HEK293 (cell line): ENCODE data around the gene TRIM28.
A peak's percentile ranks its signal among the peaks of the same experiment; 100 is the strongest.

ENCODE experiments used
- CTCF ChIA-PET: fragments of 350-600 bp; formaldehyde crosslinking; extraction: SDS; loops from one replicate; lab custom pipeline; 2021; ENCODE audit warnings: antibody characterized with exemption; lab: Yijun Ruan, JAX
- POLR2A ChIA-PET: fragments of 300-600 bp; formaldehyde crosslinking; extraction: SDS; loops from one replicate; lab custom pipeline; 2020; ENCODE audit warnings: antibody characterized with exemption, inconsistent platforms; lab: Yijun Ruan, JAX
- H3K27ac ChIP-seq: fragments of 200-500 bp; sonication (Bioruptor generic); 2 replicates; pipeline ENCODE4 v1.5.1; 2014; ENCODE audit warnings: low read depth, low read length, control low read depth, inconsistent platforms; ENCODE audit errors: extremely low read depth
- H3K36me3 ChIP-seq, 2 experiments: fragments of 200-500 bp in 1 of 2; sonication (Bioruptor generic) in 1 of 2; 1 replicate in 1 of 2; 2 replicates in 1 of 2; pipeline ENCODE4 v1.5.1; 2014 to 2017; ENCODE audit warnings: inconsistent platforms in 2 of 2, low read length in 2 of 2; ENCODE audit not compliant: control insufficient read depth in 2 of 2, insufficient read depth in 1 of 2
- H3K4me1 ChIP-seq: fragments of 200-500 bp; sonication (Bioruptor generic); 2 replicates; pipeline ENCODE4 v1.5.1; 2014; ENCODE audit warnings: mild to moderate bottlenecking, low read length, inconsistent platforms; ENCODE audit not compliant: control insufficient read depth, insufficient read depth
- H3K4me3 ChIP-seq: 2 replicates; pipeline ENCODE4 v1.5.1; 2011; ENCODE audit warnings: low read depth, mild to moderate bottlenecking, control low read depth, low read length, moderate library complexity
- H3K9me3 ChIP-seq: fragments of 200-500 bp; sonication (Bioruptor generic); 2 replicates; pipeline ENCODE4 v1.5.1; 2014; ENCODE audit warnings: low read depth, low read length, inconsistent platforms; ENCODE audit not compliant: control insufficient read depth, insufficient read depth
- GLI2 ChIP-seq: fragments of 450-650 bp; formaldehyde crosslinking; IDR thresholded peaks from 2 replicates; pipeline ENCODE4; 2017; ENCODE audit warnings: missing biosample characterization, missing genetic modification characterization, low read depth, borderline replicate concordance
- GLI4 ChIP-seq: fragments of 450-650 bp; formaldehyde crosslinking; IDR thresholded peaks from 2 replicates; pipeline ENCODE4 v1.5.1; 2016; ENCODE audit warnings: missing biosample characterization, missing genetic modification characterization
- GLIS1 ChIP-seq: fragments of 450-650 bp; formaldehyde crosslinking; IDR thresholded peaks from 2 replicates; pipeline ENCODE4 v1.5.1; 2016; ENCODE audit warnings: missing biosample characterization, missing genetic modification characterization
- HOXA7 ChIP-seq: sonication (generic); formaldehyde crosslinking; IDR thresholded peaks from 2 replicates; pipeline ENCODE4 v1.8.1; 2022; ENCODE audit warnings: missing genetic modification reagents, borderline replicate concordance
- PRDM10 ChIP-seq: fragments of 450-650 bp; formaldehyde crosslinking; IDR thresholded peaks from 2 replicates; pipeline ENCODE4 v1.5.1; 2016; ENCODE audit warnings: missing biosample characterization, missing genetic modification characterization
- RBAK ChIP-seq: fragments of 450-650 bp; formaldehyde crosslinking; IDR thresholded peaks from 2 replicates; pipeline ENCODE4 v1.5.1; 2016; ENCODE audit warnings: missing biosample characterization, missing genetic modification characterization
- SP7 ChIP-seq: fragments of 450-650 bp; formaldehyde crosslinking; IDR thresholded peaks from 2 replicates; pipeline ENCODE4 v1.5.1; 2016; ENCODE audit warnings: missing biosample characterization, missing genetic modification characterization
- TSHZ1 ChIP-seq: fragments of 450-650 bp; formaldehyde crosslinking; IDR thresholded peaks from 2 replicates; pipeline ENCODE4 v1.5.1; 2016; ENCODE audit warnings: missing biosample characterization, missing genetic modification characterization, borderline replicate concordance
- ZBTB11 ChIP-seq: fragments of 450-650 bp; formaldehyde crosslinking; conservative IDR thresholded peaks from 2 replicates; pipeline ENCODE4 v1.5.1; 2016; ENCODE audit warnings: low read depth, missing biosample characterization, missing genetic modification characterization
- ZFP41 ChIP-seq: fragments of 450-650 bp; formaldehyde crosslinking; IDR thresholded peaks from 2 replicates; pipeline ENCODE4 v1.5.1; 2016; ENCODE audit warnings: missing biosample characterization, missing genetic modification characterization, borderline replicate concordance
- ZNF114 ChIP-seq: fragments of 450-650 bp; formaldehyde crosslinking; IDR thresholded peaks from 2 replicates; pipeline ENCODE4 v1.5.0; 2017; ENCODE audit warnings: missing biosample characterization, missing genetic modification characterization
- ZNF148 ChIP-seq: fragments of 450-650 bp; formaldehyde crosslinking; IDR thresholded peaks from 2 replicates; pipeline ENCODE4 v1.5.0; 2017; ENCODE audit warnings: missing biosample characterization, missing genetic modification characterization, borderline replicate concordance
- ZNF600 ChIP-seq: fragments of 450-650 bp; formaldehyde crosslinking; IDR thresholded peaks from 2 replicates; pipeline ENCODE4 v1.5.1; 2016; ENCODE audit warnings: missing biosample characterization, missing genetic modification characterization
- ZNF621 ChIP-seq: fragments of 450-650 bp; formaldehyde crosslinking; IDR thresholded peaks from 2 replicates; pipeline ENCODE4 v1.5.1; 2017; ENCODE audit warnings: missing biosample characterization, missing genetic modification characterization
- ZNF654 ChIP-seq: fragments of 450-650 bp; formaldehyde crosslinking; IDR thresholded peaks from 2 replicates; pipeline ENCODE4 v1.5.1; 2016; ENCODE audit warnings: low read depth, missing biosample characterization, missing genetic modification characterization
- ZNF660 ChIP-seq: fragments of 450-650 bp; IDR thresholded peaks from 2 replicates; pipeline ENCODE4 v1.5.1; 2018; ENCODE audit warnings: missing biosample characterization, mild to moderate bottlenecking, missing genetic modification characterization
- ZNF785 ChIP-seq: fragments of 450-650 bp; formaldehyde crosslinking; IDR thresholded peaks from 2 replicates; pipeline ENCODE4 v1.5.1; 2016; ENCODE audit warnings: missing biosample characterization, missing genetic modification characterization
- ZNF843 ChIP-seq: fragments of 450-650 bp; formaldehyde crosslinking; IDR thresholded peaks from 2 replicates; pipeline ENCODE4 v1.5.1; 2016; ENCODE audit warnings: missing biosample characterization, missing genetic modification characterization
- ZXDB ChIP-seq: fragments of 450-650 bp; formaldehyde crosslinking; IDR thresholded peaks from 2 replicates; pipeline ENCODE4 v1.5.1; 2016; ENCODE audit warnings: missing biosample characterization, missing genetic modification characterization

TRIM28 gene

GRCh38 chr19:58519355-58520256, 24.3 kb upstream of the TRIM28 start, which contains the start of gene ZBTB45 (continued):
- TF ChIP-seq GLI4 (tag by site-specific recombination): peak; percentile 89; the same call in 1 of the 2 replicates
- no peak for TF ChIP-seq HOXA7
- TF ChIP-seq TSHZ1 (tag by site-specific recombination): peak; percentile 64; the same call in 1 of the 2 replicates
- TF ChIP-seq ZNF843 (tag by site-specific recombination): peak; percentile 87
- peak; percentile 73 for TF ChIP-seq ZNF600
- TF ChIP-seq ZFP41 (tag by site-specific recombination): no peak
- TF ChIP-seq ZNF114 (tag by site-specific recombination): no peak
- peak; percentile 80 for TF ChIP-seq ZNF785 (tag by site-specific recombination)
- peak; percentile 99 for TF ChIP-seq ZXDB (tag by site-specific recombination)
- peak; percentile 100 for TF ChIP-seq ZBTB11 (tag by site-specific recombination)
- no peak for TF ChIP-seq ZNF621 (tag by site-specific recombination)

GRCh38 chr19:58520257-58520599, 23.6 kb upstream of the TRIM28 start:
- H3K27ac ChIP-seq: peak overlapping the region; percentile 94
- peaks cover 10% of the 10 kb centered on the region for H3K4me1 ChIP-seq
- ChIA-PET CTCF (interaction anchor here (0.6 to 3.4 kb wide), 36 partner anchors 12 to 385 kb away, joined by 3 to 26 read pairs (median 5); partner anchors contain the start of genes CHMP2A, TRIM28, ZNF446 and ZNF497), POLR2A (interaction anchor here (0.6 to 4.6 kb wide), 44 partner anchors 8 to 603 kb away, joined by 3 to 107 read pairs (median 5); partner anchors contain the start of genes CHMP2A, MZF1, TRIM28 and UBE2M)
- H3K9me3 ChIP-seq: no peaks in the 10 kb centered on the region
- peak overlapping the region; percentile 74 for H3K4me3 ChIP-seq
- TF ChIP-seq PRDM10 (tag by site-specific recombination): peak; percentile 82
- no peak for TF ChIP-seq GLIS1 (tag by site-specific recombination)
- TF ChIP-seq ZNF843 (tag by site-specific recombination): no peak
- TF ChIP-seq ZNF114 (tag by site-specific recombination): no peak
- TF ChIP-seq SP7: no peak
- TF ChIP-seq ZNF660: peak; percentile 31; the same call in 1 of the 2 replicates
- TF ChIP-seq ZNF148 (tag by site-specific recombination): no peak
- TF ChIP-seq RBAK (tag by site-specific recombination): no peak
- TF ChIP-seq ZNF654 (tag by site-specific recombination): no peak
- no peak for TF ChIP-seq GLI2 (tag by site-specific recombination)
- H3K36me3 ChIP-seq: peaks cover 0 to 22% of the 10 kb centered on the region in 2 experiments; a peak in 1 of 3 replicates
